Stimulated activated CD4-positive, alpha-beta T cell treated with anti-CD3 and anti-CD28 coated beads, TNF-alpha, amount 100 ng/mL, for 48 hours (primary cell): ENCODE results near the gene HADHA.
"Not testable (repeated sequence)": the region's sequence is repeated elsewhere in the genome, so short reads cannot be mapped to it uniquely, and the experiment has no call there.

ENCODE experiments used
- DNase-seq, 3 donors: peaks; one replicate each; pipeline ENCODE4 v3.0.0-alpha.2; 2020; ENCODE audit warnings: low read depth in 3 of 3

The HADHA gene

GRCh38 chr2:26244309-26245230, at the start of gene HADHA, which contains the start of gene HADHB:
HADHA (minus strand) TSS chr2:26244632; CDS start chr2:26244596, 36 bp downstream.
HADHB (plus strand) TSS chr2:26244939; CDS start chr2:26254255, 9,316 bp downstream.
- DNase-seq = peak; percentile 77 to 83 (median 83)

- DNase-seq = no peak
These were observed 48.2 kb upstream of the HADHA start for GRCh38 chr2:26292646-26293045.

- no peak for DNase-seq
These were observed 45.6 kb upstream of the HADHA start for GRCh38 chr2:26290001-26290400.

GRCh38 chr2:26285931-26286330, 41.5 kb upstream of the HADHA start:
- no peak for DNase-seq

GRCh38 chr2:26284132-26284531, 39.7 kb upstream of the HADHA start:
- no peak for DNase-seq

GRCh38 chr2:26283606-26284005, 39.2 kb upstream of the HADHA start:
- no peak for DNase-seq

GRCh38 chr2:26281226-26281625, 36.8 kb upstream of the HADHA start:
- DNase-seq = no peak

- DNase-seq = no peak
These were observed 35.5 kb upstream of the HADHA start for GRCh38 chr2:26279886-26280285.

- DNase-seq = no peak
These were observed 32.2 kb upstream of the HADHA start for GRCh38 chr2:26276484-26277227.

GRCh38 chr2:26274058-26274613, 29.7 kb upstream of the HADHA start:
- DNase-seq = no peak

GRCh38 chr2:26273501-26273900, 29.1 kb upstream of the HADHA start:
- no peak for DNase-seq

GRCh38 chr2:26270373-26270772, 25.9 kb upstream of the HADHA start:
- no peak for DNase-seq

- no peak for DNase-seq
These were observed 25.2 kb upstream of the HADHA start for GRCh38 chr2:26269571-26270158.

- not testable (repeated sequence) for DNase-seq
These were observed 24.4 kb upstream of the HADHA start for GRCh38 chr2:26268670-26269385.

GRCh38 chr2:26268213-26268612, 23.8 kb upstream of the HADHA start:
- DNase-seq = no peak

- not testable (repeated sequence) for DNase-seq
These were observed 14.4 kb upstream of the HADHA start for GRCh38 chr2:26258836-26259235.

- no peak for DNase-seq
These were observed 11.4 kb upstream of the HADHA start for GRCh38 chr2:26255759-26256384.

GRCh38 chr2:26251893-26252292, 7.5 kb upstream of the HADHA start:
- DNase-seq = no peak

GRCh38 chr2:26249625-26250024, 5.2 kb upstream of the HADHA start:
- DNase-seq = no peak

GRCh38 chr2:26246818-26247217, 2.4 kb upstream of the HADHA start:
- DNase-seq = no peak

GRCh38 chr2:26245810-26246209, 1.4 kb upstream of the HADHA start:
- DNase-seq = no peak
